ENCODE results near the gene ETNK2.

The ETNK2 gene

DNA sequence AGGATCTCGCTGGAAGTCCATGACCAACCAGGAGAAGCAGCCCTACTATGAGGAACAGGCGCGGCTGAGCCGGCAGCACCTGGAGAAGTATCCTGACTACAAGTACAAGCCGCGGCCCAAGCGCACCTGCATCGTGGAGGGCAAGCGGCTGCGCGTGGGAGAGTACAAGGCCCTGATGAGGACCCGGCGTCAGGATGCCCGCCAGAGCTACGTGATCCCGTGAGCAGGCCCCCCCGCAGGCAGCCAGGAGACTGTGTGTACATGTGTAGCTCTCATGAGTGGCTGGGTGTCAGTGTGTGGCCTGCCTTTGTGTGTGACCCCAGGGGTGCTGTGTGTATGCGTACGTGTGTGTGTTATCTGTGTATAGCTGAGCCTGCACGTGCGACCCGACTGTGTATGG is 27.2 kb downstream of the ETNK2 start:
- TF ChIP-seq CTCF (IDR thresholded peaks at IDR 0.05; ENCODE audit: low read depth, low read length), result no peak
- H3K4me3 ChIP-seq (ENCODE audit: low read depth, low read length), result no peak overlapping the region

- TF ChIP-seq CTCF (IDR thresholded peaks at IDR 0.05; ENCODE audit: low read depth, low read length), result peak; percentile 24; the same call in 1 of the 2 replicates
These were observed 28.5 kb downstream of the ETNK2 start for GRCh38 chr1:204123376-204123775.

GRCh38 chr1:204121840-204122555 is 29.8 kb downstream of the ETNK2 start:
- H3K4me3 ChIP-seq (ENCODE audit: low read depth, low read length), result no peak overlapping the region
- TF ChIP-seq CTCF (IDR thresholded peaks at IDR 0.05; ENCODE audit: low read depth, low read length), result no peak

More at GRCh38 chr1:204123376-204123775, 28.5 kb downstream of the ETNK2 start:
- no peak overlapping the region for H3K4me3 ChIP-seq (ENCODE audit: low read depth, low read length)

DNA sequence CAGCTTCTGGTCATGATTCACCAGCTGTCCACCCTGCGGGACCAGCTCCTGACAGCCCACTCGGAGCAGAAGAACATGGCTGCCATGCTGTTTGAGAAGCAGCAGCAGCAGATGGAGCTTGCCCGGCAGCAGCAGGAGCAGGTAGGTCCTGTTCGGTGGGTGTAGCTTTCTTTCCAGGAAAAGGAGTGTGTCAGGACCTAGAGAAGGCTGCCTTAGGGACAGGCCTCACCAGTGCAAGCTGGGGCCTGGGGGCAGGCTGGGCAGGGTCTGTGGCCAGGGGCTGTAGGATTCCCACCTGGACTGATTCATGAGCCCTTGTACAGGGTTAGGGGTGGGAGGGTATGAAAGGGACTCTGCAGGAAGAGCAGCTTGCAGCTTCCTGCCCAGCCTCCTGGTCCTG is 35.3 kb downstream of the ETNK2 start:
- no peak overlapping the region for H3K4me3 ChIP-seq (ENCODE audit: low read depth, low read length)
- no peak for TF ChIP-seq CTCF (IDR thresholded peaks at IDR 0.05; ENCODE audit: low read depth, low read length)

- TF ChIP-seq CTCF (IDR thresholded peaks at IDR 0.05; ENCODE audit: low read depth, low read length), result no peak
- no peak overlapping the region for H3K4me3 ChIP-seq (ENCODE audit: low read depth, low read length)
These were observed 36.7 kb downstream of the ETNK2 start for GRCh38 chr1:204115116-204115515.

GRCh38 chr1:204114606-204115005 is 37.2 kb downstream of the ETNK2 start:
- no peak overlapping the region for H3K4me3 ChIP-seq (ENCODE audit: low read depth, low read length)
- no peak for TF ChIP-seq CTCF (IDR thresholded peaks at IDR 0.05; ENCODE audit: low read depth, low read length)

- no peak for TF ChIP-seq CTCF (IDR thresholded peaks at IDR 0.05; ENCODE audit: low read depth, low read length)
- no peak overlapping the region for H3K4me3 ChIP-seq (ENCODE audit: low read depth, low read length)
These were observed 37.9 kb downstream of the ETNK2 start for GRCh38 chr1:204113896-204114295.
